Right lobe of liver (tissue), 6 donors: ENCODE data around the gene MT1A. TPM values are rescaled to one million over a fixed set of nuclear protein-coding genes. Genes with fewer than 3 reads are reported as not detected.

Experiments used
- ATAC-seq, 4 donors: fragments of 200-7000 bp; cut with Tn5 transposase; one replicate each; pipeline ENCODE4 v1.9.1; 2020; ENCODE audit warnings: mild to moderate bottlenecking in 4 of 4, moderate library complexity in 4 of 4
- DNase-seq, 3 donors: peaks; one replicate each; pipeline ENCODE4 v3.0.0-alpha.2; 2020
- H3K27ac ChIP-seq, 3 donors: fragments of 200-600 bp; one replicate each; pipeline ENCODE4 v1.8.0; 2022
- H3K27me3 ChIP-seq, 2 donors: fragments of 200-600 bp; one replicate each; pipeline ENCODE4 v1.8.0; 2022
- H3K36me3 ChIP-seq, 4 donors: fragments of 200-600 bp; sonication (generic) in 1 of 4; one replicate each; pipeline versions ENCODE4 v1.5.1 to v1.8.0; 2017 to 2022; ENCODE audit warnings: control low read depth in 1 of 4
- H3K4me1 ChIP-seq, 4 donors: fragments of 200-600 bp; sonication (generic) in 1 of 4; one replicate each; pipeline versions ENCODE4 v1.5.1 to v1.8.0; 2017 to 2022; ENCODE audit warnings: control low read depth in 1 of 4
- H3K4me3 ChIP-seq, 3 donors: fragments of 200-600 bp; one replicate each; pipeline ENCODE4 v1.8.0; 2022
- H3K9me3 ChIP-seq, 4 donors: fragments of 200-600 bp; sonication (generic) in 1 of 4; one replicate each; pipeline versions ENCODE4 v1.5.1 to v1.8.0; 2017 to 2022; ENCODE audit warnings: control low read depth in 1 of 4
- POLR2A ChIP-seq: fragments of 450-650 bp; IDR thresholded peaks from one replicate; pipeline ENCODE4 v1.6.1; 2017; ENCODE audit warnings: antibody characterized with exemption, mild to moderate bottlenecking
- WGBS: methylation state at CpG from one replicate; pipeline ENCODE4 v1.1.6; 2018; ENCODE audit warnings: low coverage, low lambda C conversion rate; ENCODE audit not compliant: insufficient coverage; ENCODE audit errors: missing lambda C conversion rate; 5-methylcytosine and 5-hydroxymethylcytosine counted together
- intact Hi-C, 2 donors: fragments of 100-400 bp; cut with DNase I; formaldehyde crosslinking; loops; one replicate each; pipeline versions ENCODE4 v1.11.2 to v1.14.1; 2022
- total RNA-seq, 6 experiments: library from RNA; depleted of rRNA in 2 of 6; stranded (reverse); fragments of >200 nt in 2 of 6; fragmentation: NEBNext Ultra II Directional in 3 of 6; extraction: Animal tissue kit (Norgen Biotek cat#: 25700) in 3 of 6; gene quantifications; one replicate each; pipeline versions ENCODE4 v1.1.0 to v1.2.4, GENCODE V29; 2016 to 2023
- TF ChIP-seq, protein P1 (sequence below), 4 donors: fragments of 200-600 bp in 3 of 4; fragments of 450-650 bp in 1 of 4; IDR thresholded peaks; one replicate each; pipeline versions ENCODE4 v1.5.1 to v1.8.0; 2016 to 2022; ENCODE audit warnings: antibody characterized with exemption in 4 of 4, mild to moderate bottlenecking in 2 of 4
- donor health status: DM: no; HTN: yes; CAD: no.
- donor health status: DM: no; HTN: no; CAD: no.
- donor health status: DM: no; HTN: no; CAD: no.
- donor health status: DM: no; HTN: yes; CAD: no.
- donor health status: DM: no; HTN: yes; CAD: no.

The MT1A gene
- total RNA-seq, 6 experiments from 2014 or later, result 34.9 to 161 (median 110) TPM

DNA sequence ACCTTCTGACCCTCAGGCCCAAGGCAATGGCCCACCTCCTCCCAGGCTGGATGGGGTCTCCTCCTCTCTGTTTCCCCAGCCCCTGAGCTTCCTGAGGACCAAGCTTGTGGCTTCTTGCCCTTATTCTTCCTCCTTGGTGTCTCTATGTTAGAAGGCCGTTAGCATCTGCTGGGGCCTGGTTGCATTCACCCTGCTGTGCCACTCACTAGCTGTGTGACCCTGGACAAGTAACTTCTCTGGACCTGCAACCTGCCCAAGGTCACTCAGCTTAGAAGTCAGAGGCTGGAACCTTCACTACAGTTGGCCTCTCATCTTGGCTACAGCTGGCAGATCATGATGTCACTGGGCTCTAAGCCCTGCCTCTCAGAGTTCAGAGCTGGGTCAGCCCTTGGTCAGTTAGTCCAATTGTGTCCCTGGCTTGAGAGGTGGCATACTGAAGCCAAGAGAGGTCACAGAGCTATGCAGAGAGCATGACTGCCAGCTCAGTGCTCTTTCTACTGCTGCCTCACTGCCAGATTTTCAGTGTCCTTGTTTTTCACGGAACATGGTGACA lies 27.1 kb upstream of the MT1A start:
- Histone ChIP-seq H3K27me3 (no peaks in the 10 kb centered on the region), H3K4me3 (peak overlapping the region in 2 of 3 donors; percentile 73 to 84), H3K9me3 (no peaks in the 10 kb centered on the region), H3K27ac (peak overlapping the region; percentile 65 to 95 (median 84)), H3K4me1 (peaks cover 0 to 25% (median 10%) of the 10 kb centered on the region in 4 donors), H3K36me3 (no peaks in the 10 kb centered on the region)
- intact Hi-C loops, result no loop called here
- peak; percentile 41 to 67 (median 53) for ATAC-seq
- peak; percentile 66 for TF ChIP-seq POLR2A
- TF ChIP-seq, protein P1, sequence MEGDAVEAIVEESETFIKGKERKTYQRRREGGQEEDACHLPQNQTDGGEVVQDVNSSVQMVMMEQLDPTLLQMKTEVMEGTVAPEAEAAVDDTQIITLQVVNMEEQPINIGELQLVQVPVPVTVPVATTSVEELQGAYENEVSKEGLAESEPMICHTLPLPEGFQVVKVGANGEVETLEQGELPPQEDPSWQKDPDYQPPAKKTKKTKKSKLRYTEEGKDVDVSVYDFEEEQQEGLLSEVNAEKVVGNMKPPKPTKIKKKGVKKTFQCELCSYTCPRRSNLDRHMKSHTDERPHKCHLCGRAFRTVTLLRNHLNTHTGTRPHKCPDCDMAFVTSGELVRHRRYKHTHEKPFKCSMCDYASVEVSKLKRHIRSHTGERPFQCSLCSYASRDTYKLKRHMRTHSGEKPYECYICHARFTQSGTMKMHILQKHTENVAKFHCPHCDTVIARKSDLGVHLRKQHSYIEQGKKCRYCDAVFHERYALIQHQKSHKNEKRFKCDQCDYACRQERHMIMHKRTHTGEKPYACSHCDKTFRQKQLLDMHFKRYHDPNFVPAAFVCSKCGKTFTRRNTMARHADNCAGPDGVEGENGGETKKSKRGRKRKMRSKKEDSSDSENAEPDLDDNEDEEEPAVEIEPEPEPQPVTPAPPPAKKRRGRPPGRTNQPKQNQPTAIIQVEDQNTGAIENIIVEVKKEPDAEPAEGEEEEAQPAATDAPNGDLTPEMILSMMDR (IDR thresholded peaks at IDR 0.05), result no peak
- DNase-seq, result peak; percentile 76 to 95 (median 91)
- 17% methylated on average over 1 of the region's 2 CpGs for WGBS

DNA sequence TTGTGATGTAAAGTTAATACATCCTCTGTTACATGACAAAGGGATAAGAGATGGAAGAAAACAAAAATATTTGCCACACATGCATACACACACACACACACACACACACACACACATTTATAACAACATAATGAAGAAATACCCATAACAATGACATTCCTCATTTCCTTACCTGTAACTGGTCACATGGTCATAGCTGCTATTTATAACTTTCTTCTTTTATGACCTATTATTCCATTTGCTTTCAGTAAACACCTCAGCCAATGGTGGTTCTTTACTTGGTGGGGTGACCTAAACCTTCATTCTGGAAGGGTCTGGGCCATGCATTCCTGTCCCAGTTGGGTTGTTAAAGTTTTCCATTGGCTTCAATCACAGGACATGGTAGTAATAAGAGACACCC lies 24.8 kb upstream of the MT1A start:
- no peaks in the 10 kb centered on the region for H3K27me3 ChIP-seq
- no peak overlapping the region for H3K4me3 ChIP-seq
- no peak for DNase-seq
- H3K27ac ChIP-seq, result no peak overlapping the region
- H3K36me3 ChIP-seq, result no peaks in the 10 kb centered on the region
- no peak for ATAC-seq
- intact Hi-C loops, result no loop called here
- no peaks in the 10 kb centered on the region for H3K9me3 ChIP-seq
- TF ChIP-seq POLR2A, result no peak
- TF ChIP-seq, protein P1 (IDR thresholded peaks at IDR 0.05), result no peak
- peaks cover 0 to 27% (median 12%) of the 10 kb centered on the region in 4 donors for H3K4me1 ChIP-seq

DNA sequence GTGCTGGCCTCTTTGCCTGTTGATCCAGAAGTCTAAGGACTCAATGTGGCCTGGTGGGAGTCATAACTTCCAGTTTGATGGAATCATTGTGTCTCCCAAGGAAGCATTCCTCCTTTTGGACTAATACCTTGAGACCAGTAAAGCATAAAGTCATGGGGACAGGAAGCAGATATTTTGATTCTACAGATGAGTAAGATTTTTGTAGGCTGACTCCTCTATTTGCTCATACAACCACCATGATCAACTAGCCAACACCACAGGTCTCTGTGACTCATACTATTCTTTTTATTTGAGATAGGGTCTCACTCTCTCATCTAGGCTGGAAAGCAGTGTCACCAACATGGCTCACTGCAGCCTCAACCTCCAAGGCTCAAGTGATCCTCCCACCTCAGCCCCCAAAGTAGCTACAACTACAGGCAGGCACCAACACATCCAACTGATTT lies 23.9 kb upstream of the MT1A start:
- DNase-seq, result no peak
- Histone ChIP-seq H3K4me3 (no peak overlapping the region), H3K4me1 (peaks cover 0 to 29% (median 12%) of the 10 kb centered on the region in 4 donors), H3K36me3 (no peaks in the 10 kb centered on the region), H3K27me3 (no peaks in the 10 kb centered on the region), H3K27ac (no peak overlapping the region), H3K9me3 (no peaks in the 10 kb centered on the region)
- intact Hi-C loops, result no loop called here
- TF ChIP-seq, protein P1 (IDR thresholded peaks at IDR 0.05), result no peak
- no peak for TF ChIP-seq POLR2A
- ATAC-seq, result no peak

- no peak for ATAC-seq
- Histone ChIP-seq H3K4me3 (no peak overlapping the region), H3K4me1 (peaks cover 0 to 29% (median 12%) of the 10 kb centered on the region in 4 donors), H3K27me3 (no peaks in the 10 kb centered on the region), H3K27ac (no peak overlapping the region), H3K9me3 (no peaks in the 10 kb centered on the region), H3K36me3 (no peaks in the 10 kb centered on the region)
- 64% methylated on average over 3 of the region's 3 CpGs for WGBS
- no peak for DNase-seq
- no peak for TF ChIP-seq POLR2A
- TF ChIP-seq, protein P1 (IDR thresholded peaks at IDR 0.05), result no peak
- intact Hi-C loops, result no loop called here
Measured at GRCh38 chr16:56615353-56615752, 23.1 kb upstream of the MT1A start.
